Anterior cingulate cortex (tissue), 58 donors: ENCODE measurements around the gene DCBLD1.
"Not testable (repeated sequence)": the region's sequence is repeated elsewhere in the genome, so short reads cannot be mapped to it uniquely, and the experiment has no call there.

ENCODE experiments used
- DNase-seq, 58 donors: peaks; one replicate each; lab custom pipeline; 2025; lab: John Stamatoyannopoulos, UW

DCBLD1 gene

GRCh38 chr6:117496383-117496990 lies 14.0 kb downstream of the DCBLD1 start:
- no peak for DNase-seq

DNA sequence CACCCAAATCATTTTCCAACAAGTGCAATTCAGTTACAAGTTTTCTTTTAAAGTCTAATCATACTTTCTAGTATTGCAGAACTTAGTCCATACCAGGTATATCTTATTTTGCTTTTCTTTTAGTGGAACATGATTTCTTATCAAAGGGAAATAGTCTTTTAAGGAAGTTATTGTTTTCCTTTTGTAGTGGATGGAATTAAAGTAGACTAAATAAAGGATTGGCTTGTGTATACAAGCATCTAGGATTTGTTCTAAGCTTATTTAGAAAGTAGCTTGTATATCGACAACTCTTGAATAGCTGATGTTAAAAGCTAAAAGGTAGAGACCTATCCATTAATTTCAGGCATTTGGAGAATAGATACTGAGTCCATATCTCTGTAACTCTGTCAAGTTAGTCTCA lies 14.8 kb downstream of the DCBLD1 start:
- DNase-seq: no peak

- no peak for DNase-seq
Observed at GRCh38 chr6:117498159-117498558, 15.7 kb downstream of the DCBLD1 start.

- DNase-seq: no peak
Observed at GRCh38 chr6:117501722-117502121, 19.2 kb downstream of the DCBLD1 start.

GRCh38 chr6:117502580-117502979 lies 20.1 kb downstream of the DCBLD1 start:
- no peak for DNase-seq

DNA sequence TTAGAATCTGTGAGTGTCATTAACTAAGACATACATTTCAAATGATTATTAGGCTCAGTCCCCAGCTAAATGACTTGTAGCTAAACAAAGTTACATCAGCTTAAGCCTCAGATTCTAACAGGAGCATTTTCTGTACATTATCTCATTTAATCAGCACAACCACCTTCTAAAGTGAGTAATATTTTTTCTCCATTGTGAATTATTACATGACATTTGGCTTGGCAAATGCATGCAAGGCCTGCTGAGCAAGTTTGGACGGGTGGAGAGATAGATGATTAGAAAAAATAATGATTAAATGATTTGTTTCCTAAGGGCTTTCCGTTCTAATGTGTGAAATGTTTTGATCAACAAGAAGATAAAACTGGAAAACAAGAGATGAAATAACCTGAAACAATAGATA lies 20.7 kb downstream of the DCBLD1 start:
- DNase-seq: no peak

DNA sequence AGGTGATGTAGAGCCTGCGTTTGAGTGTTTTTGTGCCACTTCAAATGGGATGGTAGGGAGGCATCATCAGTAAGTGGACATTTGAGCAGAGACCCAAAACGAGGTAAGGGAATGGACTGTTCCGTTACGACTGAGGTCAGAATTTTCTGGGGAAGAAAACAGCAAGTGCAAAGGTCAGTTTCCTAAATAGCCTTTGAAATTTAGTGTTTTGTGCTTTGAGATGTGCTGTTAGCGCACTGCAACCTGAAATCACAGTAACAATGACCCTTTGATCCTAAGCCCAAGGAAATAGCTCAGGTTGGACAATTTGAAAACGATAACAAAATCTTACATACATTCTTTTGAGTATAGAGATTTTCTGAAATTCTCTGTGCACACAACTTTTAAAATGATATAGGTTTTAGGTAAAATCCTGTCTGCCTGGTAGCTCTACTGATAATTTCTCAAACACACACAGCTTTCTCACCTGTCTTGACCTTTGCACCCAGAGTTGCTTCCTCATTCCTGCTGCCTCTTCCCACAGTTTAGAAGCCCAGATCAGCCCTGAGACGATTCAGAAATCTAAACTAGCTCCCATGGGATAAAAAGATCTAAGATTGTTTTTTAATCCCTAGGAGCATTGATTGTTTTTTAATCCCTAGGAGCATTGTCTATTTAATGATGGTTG lies 22.1 kb downstream of the DCBLD1 start:
- no peak for DNase-seq

- no peak for DNase-seq
Observed at GRCh38 chr6:117505311-117505710, 22.8 kb downstream of the DCBLD1 start.

DNA sequence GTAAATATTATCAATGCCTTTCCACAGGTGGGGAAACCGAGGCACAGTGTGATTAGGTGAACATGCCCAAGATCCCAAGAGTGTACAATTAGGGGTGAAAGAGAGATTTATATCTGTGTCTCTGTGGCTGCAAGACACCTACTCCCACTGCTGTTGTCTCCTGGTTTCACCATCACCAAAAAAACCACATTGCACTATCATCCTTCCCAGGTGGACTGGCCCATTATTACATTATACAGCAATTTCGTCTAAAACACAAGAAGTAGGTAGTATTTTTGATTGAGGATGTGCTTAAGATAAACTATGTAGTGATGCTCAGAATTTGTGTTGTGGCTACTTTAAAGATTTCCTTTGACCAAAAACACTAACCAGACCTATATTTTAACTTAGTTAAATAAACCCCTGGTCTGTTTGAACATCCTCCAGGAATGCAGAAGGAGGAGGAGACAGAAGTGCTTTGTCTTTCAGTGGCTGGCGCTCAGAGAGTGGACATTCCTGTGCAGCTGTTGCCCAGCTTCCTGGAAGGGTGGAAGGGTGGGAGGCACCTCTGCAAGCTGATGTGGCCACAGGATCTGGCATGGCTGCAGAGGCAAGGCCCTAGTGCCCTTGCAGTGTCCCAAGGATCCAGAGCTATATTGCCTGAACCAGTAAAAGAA lies 23.8 kb downstream of the DCBLD1 start:
- DNase-seq: no peak

DNA sequence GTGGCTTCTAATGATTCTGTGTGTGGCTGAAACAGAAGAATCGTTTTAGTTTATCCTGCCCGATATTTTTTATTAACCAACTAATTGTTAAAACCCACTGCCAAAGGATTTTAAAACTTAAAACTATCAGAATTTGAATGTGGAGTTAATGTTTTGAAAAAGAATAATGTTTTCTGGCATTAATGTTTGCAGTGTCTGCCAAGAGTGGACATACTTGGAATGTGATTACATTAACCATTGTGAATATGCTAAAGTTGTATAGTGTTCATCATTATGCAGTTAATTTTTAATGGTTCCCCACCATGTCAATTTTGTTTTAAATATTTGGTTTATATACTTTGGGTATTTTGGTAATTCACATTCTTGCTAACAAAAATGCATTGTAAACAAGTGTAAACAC lies 24.4 kb downstream of the DCBLD1 start:
- no peak for DNase-seq

GRCh38 chr6:117508450-117508971 lies 26.0 kb downstream of the DCBLD1 start:
- no peak for DNase-seq

DNA sequence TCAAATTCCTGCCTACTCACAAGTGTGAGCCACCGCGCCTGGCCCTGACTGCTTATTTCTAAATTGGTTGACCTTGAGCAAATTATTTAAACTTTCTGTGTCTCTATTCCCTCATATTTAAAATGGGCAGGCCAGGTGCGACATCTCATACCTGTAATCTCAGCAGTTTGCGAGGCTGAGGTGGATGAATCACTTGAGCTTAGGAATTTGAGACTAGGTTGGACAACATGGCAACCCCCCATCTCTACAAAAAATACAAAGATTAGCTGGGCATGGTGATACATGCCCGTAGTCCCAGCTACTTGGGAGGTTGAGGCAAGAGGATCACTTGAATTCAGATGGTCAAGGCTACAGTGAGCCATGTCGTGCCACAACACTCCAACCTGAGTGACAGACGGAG lies 26.5 kb downstream of the DCBLD1 start:
- DNase-seq: no peak

DNA sequence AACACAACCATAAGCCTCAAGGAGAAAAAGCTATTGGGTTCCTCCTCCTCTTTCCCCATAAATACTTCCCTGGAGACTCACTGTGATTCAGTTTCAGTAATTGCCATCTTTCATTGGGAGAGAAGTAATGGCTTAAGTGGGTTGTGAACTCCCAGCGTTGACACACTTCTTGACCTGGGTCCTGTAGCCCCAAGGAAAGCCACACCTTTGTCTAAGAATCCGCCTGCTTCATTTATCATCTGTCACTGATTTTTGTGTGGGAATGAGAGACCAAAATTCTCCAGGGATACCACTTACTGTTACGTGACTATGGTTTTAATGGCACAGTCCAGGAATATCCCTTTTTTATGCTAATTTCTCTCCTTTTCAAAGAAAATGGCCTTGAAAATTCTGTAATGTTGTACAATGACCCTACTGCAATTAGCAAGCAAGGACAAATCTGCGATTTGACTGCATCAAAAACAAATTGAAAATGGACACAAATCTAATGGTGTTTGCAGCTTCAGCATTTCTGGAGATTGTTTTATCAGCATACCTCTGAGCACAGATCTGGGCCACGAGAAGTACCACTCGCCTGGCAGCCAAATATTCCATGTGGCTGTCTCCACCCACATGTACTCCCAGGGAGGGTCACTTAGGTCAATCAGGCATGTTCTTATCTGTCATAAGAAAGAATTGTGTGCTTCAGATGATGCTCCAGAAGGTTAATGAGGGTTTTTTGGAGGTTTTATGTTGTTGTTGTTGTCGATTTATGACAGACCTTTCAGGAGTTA lies 29.8 kb downstream of the DCBLD1 start:
- no peak for DNase-seq

- no peak for DNase-seq
Observed at GRCh38 chr6:117512987-117513573, 30.6 kb downstream of the DCBLD1 start.

DNA sequence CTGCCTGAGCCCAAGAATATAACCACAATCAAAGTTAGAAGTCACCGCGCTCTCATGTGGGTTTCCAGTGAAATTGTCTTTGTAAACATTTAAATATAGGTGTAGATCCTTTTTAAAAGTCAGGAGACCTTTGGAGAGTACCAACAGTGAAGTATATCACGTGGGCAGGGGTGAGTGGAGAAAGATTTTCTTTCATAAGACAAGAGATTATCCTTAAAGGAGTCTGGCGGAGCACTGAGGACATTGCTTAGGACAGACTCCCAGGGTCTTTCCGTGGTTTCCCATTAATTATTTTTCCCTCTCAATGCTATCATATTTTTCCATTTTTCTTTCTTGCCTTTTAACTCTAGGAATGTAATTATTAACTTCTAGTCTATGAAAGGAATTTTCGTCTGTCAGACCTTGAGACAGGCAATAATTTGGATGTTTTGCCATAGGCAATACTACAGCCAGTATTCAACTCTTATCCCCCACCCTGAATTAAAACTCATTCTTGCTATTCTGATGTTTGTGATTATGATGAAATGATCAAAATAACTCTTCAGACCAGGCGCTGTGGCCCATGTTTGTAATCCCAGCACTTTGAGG lies 31.4 kb downstream of the DCBLD1 start:
- no peak for DNase-seq

DNA sequence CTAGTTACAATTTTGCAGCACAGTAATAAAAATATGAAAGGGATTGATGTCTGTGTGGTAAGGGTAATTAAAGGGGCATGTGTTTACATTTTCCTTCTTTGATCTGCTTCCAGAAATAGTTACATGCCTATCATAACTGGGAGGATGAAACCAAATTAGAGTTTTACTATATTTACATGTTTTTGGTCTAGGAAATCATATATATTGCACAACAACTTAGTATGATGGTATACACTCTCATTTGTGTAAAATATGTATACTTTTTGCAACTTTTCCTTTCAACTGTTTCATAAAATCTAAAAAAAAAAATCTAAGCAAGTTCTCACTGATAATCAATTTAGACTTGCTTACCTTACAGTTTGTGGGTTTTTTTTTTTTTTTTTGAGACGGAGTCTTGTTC lies 32.2 kb downstream of the DCBLD1 start:
- DNase-seq: no peak

DNA sequence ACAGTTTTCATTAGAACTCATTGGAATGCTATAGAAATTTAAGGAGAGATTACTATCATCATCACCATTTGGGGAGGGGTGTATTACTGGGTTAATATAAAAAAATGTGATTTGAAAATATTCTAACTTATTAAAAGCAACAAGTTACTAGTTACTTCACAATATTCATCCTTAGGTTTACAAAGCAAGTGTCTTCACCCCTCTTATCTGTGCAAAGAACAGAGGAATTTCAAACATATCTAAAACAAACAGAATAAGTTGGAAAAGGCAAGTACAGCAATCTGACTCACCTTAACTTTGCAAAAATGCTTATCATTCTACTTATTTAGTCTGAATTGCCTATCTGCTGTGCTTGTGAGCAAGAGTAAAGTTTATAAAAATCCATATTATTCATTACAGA lies 32.9 kb downstream of the DCBLD1 start:
- no peak for DNase-seq

GRCh38 chr6:117517995-117518394 lies 35.5 kb downstream of the DCBLD1 start:
- DNase-seq: not testable (repeated sequence)

- no peak for DNase-seq
Observed at GRCh38 chr6:117518870-117519269, 36.4 kb downstream of the DCBLD1 start.
